IMR-90 (cell line): ENCODE results near the gene SLC5A10. TPM values are rescaled to one million over a fixed set of nuclear protein-coding genes. Genes with fewer than 3 reads are reported as not detected.

Experiments used
- ATAC-seq: fragments of 200-7000 bp; cut with Tn5 transposase; 2 replicates; pipeline ENCODE4 v1.9.1; 2020; ENCODE audit warnings: low read depth, mild to moderate bottlenecking, moderate library complexity
- BruUV-seq: library from RNA; stranded (reverse); fragments of 400-500 nt; replicated peaks from 2 replicates; lab custom pipeline; 2021; lab: Mats Ljungman, UMichigan
- CTCF ChIA-PET: fragments of 300-600 bp; formaldehyde crosslinking; extraction: SDS; loops from one replicate; lab custom pipeline; 2021; ENCODE audit warnings: antibody characterized with exemption; lab: Yijun Ruan, JAX
- POLR2A ChIA-PET: fragments of 300-600 bp; sonication (Branson Sonifier 250); formaldehyde crosslinking; loops from one replicate; lab custom pipeline; 2022; ENCODE audit warnings: antibody characterized with exemption; ENCODE audit not compliant: unreplicated experiment; lab: Charles Lee
- DNase-seq: peaks from one replicate; pipeline ENCODE4 v3.0.0; 2013
- H2AFZ ChIP-seq: replicated peaks from 2 replicates; pipeline ENCODE3; 2013; ENCODE audit warnings: low read length, mild to moderate bottlenecking; ENCODE audit not compliant: poor library complexity
- H2AK5ac ChIP-seq: 2 replicates; pipeline ENCODE4 v1.6.1; 2013; ENCODE audit warnings: low read depth, low read length, inconsistent platforms
- H2AK9ac ChIP-seq: replicated peaks from 2 replicates; pipeline ENCODE3; 2013; ENCODE audit warnings: mild to moderate bottlenecking, low read depth, low read length, moderate library complexity; ENCODE audit not compliant: poor library complexity
- H2BK120ac ChIP-seq: 2 replicates; pipeline ENCODE4 v1.6.1; 2013; ENCODE audit warnings: low read depth, low read length, inconsistent platforms
- H2BK15ac ChIP-seq: 3 replicates; pipeline ENCODE4 v1.6.1; 2013; ENCODE audit warnings: low read depth, low read length, inconsistent platforms
- H2BK20ac ChIP-seq: 2 replicates; pipeline ENCODE4 v1.6.1; 2013; ENCODE audit warnings: low read depth, mild to moderate bottlenecking, inconsistent platforms, low read length, moderate library complexity
- H2BK5ac ChIP-seq: 2 replicates; pipeline ENCODE4 v1.6.1; 2013; ENCODE audit warnings: mild to moderate bottlenecking, low read depth, low read length, inconsistent platforms; ENCODE audit not compliant: poor library complexity, severe bottlenecking
- H3K14ac ChIP-seq: replicated peaks from 2 replicates; pipeline ENCODE4 v1.6.1; 2013; ENCODE audit warnings: low read depth, low read length, inconsistent platforms
- H3K18ac ChIP-seq: 2 replicates; pipeline ENCODE4 v1.6.1; 2013; ENCODE audit warnings: low read depth, low read length, control low read depth
- H3K23ac ChIP-seq: 2 replicates; pipeline ENCODE4 v1.6.1; 2013; ENCODE audit warnings: low read depth, low read length, inconsistent platforms
- H3K27ac ChIP-seq: 2 replicates; pipeline ENCODE4 v1.5.1; 2013; ENCODE audit warnings: mild to moderate bottlenecking, control low read depth, low read length; ENCODE audit not compliant: insufficient read depth
- H3K27me3 ChIP-seq: 2 replicates; pipeline ENCODE4 v1.6.1; 2013; ENCODE audit warnings: low read length; ENCODE audit not compliant: control insufficient read depth, insufficient read depth
- H3K36me3 ChIP-seq: 2 replicates; pipeline ENCODE4 v1.6.1; 2013; ENCODE audit warnings: low read length, mixed read lengths; ENCODE audit not compliant: control insufficient read depth, insufficient read depth
- H3K4ac ChIP-seq: 2 replicates; pipeline ENCODE4 v1.6.1; 2013; ENCODE audit warnings: low read depth, low read length, inconsistent platforms
- H3K4me1 ChIP-seq: 2 replicates; pipeline ENCODE4 v1.6.1; 2013; ENCODE audit warnings: low read length, mixed read lengths; ENCODE audit not compliant: control insufficient read depth, insufficient read depth
- H3K4me2 ChIP-seq: 2 replicates; pipeline ENCODE4 v1.6.1; 2013; ENCODE audit warnings: low read depth, mild to moderate bottlenecking, control low read depth, low read length, moderate library complexity
- H3K4me3 ChIP-seq: 2 replicates; pipeline ENCODE4 v1.5.1; 2013; ENCODE audit warnings: low read depth, mild to moderate bottlenecking, control low read depth, low read length, moderate library complexity; ENCODE audit not compliant: insufficient read depth
- H3K56ac ChIP-seq: 2 replicates; pipeline ENCODE4 v1.6.1; 2013; ENCODE audit warnings: low read length, inconsistent platforms; ENCODE audit not compliant: insufficient read depth; ENCODE audit errors: extremely low read depth
- H3K79me1 ChIP-seq, 2 experiments: 2 replicates each; pipeline ENCODE4 v1.6.1; 2013; ENCODE audit warnings: low read length in 2 of 2, inconsistent platforms in 1 of 2, low read depth in 1 of 2
- H3K9ac ChIP-seq: 2 replicates; pipeline ENCODE4 v1.6.1; 2013; ENCODE audit warnings: low read depth, low read length, control low read depth
- H3K9me1 ChIP-seq: 2 replicates; pipeline ENCODE4 v1.6.1; 2013; ENCODE audit warnings: low read length, inconsistent platforms; ENCODE audit not compliant: insufficient read depth
- H3K9me3 ChIP-seq: 2 replicates; pipeline ENCODE4 v1.6.1; 2013; ENCODE audit warnings: low read length; ENCODE audit not compliant: control insufficient read depth, insufficient read depth
- H4K20me1 ChIP-seq: 2 replicates; pipeline ENCODE4 v1.6.1; 2013; ENCODE audit warnings: low read length, inconsistent platforms; ENCODE audit not compliant: insufficient read depth
- H4K5ac ChIP-seq: 2 replicates; pipeline ENCODE4 v1.6.1; 2013; ENCODE audit warnings: mild to moderate bottlenecking, low read depth, low read length, control low read depth
- H4K8ac ChIP-seq, 2 experiments: 2 replicates each; pipeline ENCODE4 v1.6.1; 2013; ENCODE audit warnings: low read depth in 2 of 2, low read length in 2 of 2, control low read depth in 1 of 2, inconsistent platforms in 1 of 2
- H4K91ac ChIP-seq: 2 replicates; pipeline ENCODE4 v1.6.1; 2013; ENCODE audit warnings: low read depth, low read length, inconsistent platforms; ENCODE audit not compliant: insufficient read depth
- BHLHE40 ChIP-seq: fragments of 150-350 bp; IDR thresholded peaks from 2 replicates; pipeline ENCODE4 v1.6.1; 2016; ENCODE audit warnings: mild to moderate bottlenecking, low read depth, low read length
- CEBPB ChIP-seq: IDR thresholded peaks from 2 replicates; pipeline ENCODE4 v1.6.1; 2012; ENCODE audit warnings: low read depth, low read length, improper control_type of control experiment
- CHD1 ChIP-seq: IDR thresholded peaks from 2 replicates; pipeline ENCODE4 v1.6.1; 2012; ENCODE audit warnings: low read depth, low read length, improper control_type of control experiment
- FOS ChIP-seq: fragments of 150-350 bp; IDR thresholded peaks from 2 replicates; pipeline ENCODE4 v1.6.1; 2016; ENCODE audit warnings: low read depth, low read length
- MAFK ChIP-seq: IDR thresholded peaks from 2 replicates; pipeline ENCODE4 v1.6.1; 2012; ENCODE audit warnings: low read depth, low read length, improper control_type of control experiment
- MAZ ChIP-seq: IDR thresholded peaks from 2 replicates; pipeline ENCODE4 v1.6.1; 2012; ENCODE audit warnings: low read depth, mild to moderate bottlenecking, low read length, improper control_type of control experiment, moderate library complexity, borderline replicate concordance
- MXI1 ChIP-seq: IDR thresholded peaks from 2 replicates; pipeline ENCODE4 v1.6.1; 2012; ENCODE audit warnings: low read depth, mild to moderate bottlenecking, low read length, moderate library complexity, borderline replicate concordance
- NFE2L2 ChIP-seq: fragments of 150-350 bp; IDR thresholded peaks from 2 replicates; pipeline ENCODE4 v1.6.1; 2016; ENCODE audit warnings: low read depth, mild to moderate bottlenecking, low read length
- POLR2A ChIP-seq: IDR thresholded peaks from 2 replicates; pipeline ENCODE4 v1.6.1; 2012; ENCODE audit warnings: mild to moderate bottlenecking, low read depth, low read length
- RAD21 ChIP-seq: IDR thresholded peaks from 2 replicates; pipeline ENCODE4 v1.6.1; 2012; ENCODE audit warnings: low read length, improper control_type of control experiment
- RCOR1 ChIP-seq: IDR thresholded peaks from 2 replicates; pipeline ENCODE4 v1.6.1; 2012; ENCODE audit warnings: mild to moderate bottlenecking, low read length, improper control_type of control experiment; ENCODE audit not compliant: insufficient replicate concordance
- RFX5 ChIP-seq: IDR thresholded peaks from 2 replicates; pipeline ENCODE4 v1.8.0; 2012; ENCODE audit warnings: low read depth, mild to moderate bottlenecking, low read length, moderate library complexity
- SMC3 ChIP-seq: fragments of 150-350 bp; IDR thresholded peaks from 2 replicates; pipeline ENCODE4 v1.6.1; 2016; ENCODE audit warnings: low read depth, mild to moderate bottlenecking, antibody characterized with exemption, low read length, moderate library complexity
- WGBS, 2 experiments: methylation state at CpG; one replicate each; pipeline versions ENCODE4 v1.1.5 to v1.1.7; 2013; ENCODE audit warnings: missing lambda C conversion rate in 2 of 2; ENCODE audit not compliant: insufficient read length in 1 of 2; ENCODE audit errors: extremely low coverage in 2 of 2; 5-methylcytosine and 5-hydroxymethylcytosine counted together
- dilution Hi-C: fragments of 300-500 bp; cut with HindIII; formaldehyde crosslinking; loops from one replicate; pipeline ENCODE4 v1.14.3; 2018; ENCODE audit warnings: low sequenced_read_pairs; ENCODE audit not compliant: unreplicated experiment
- in situ Hi-C: fragments of 300-500 bp; cut with MboI; formaldehyde crosslinking; loops from 3 replicates; pipeline ENCODE4 v1.14.3; 2019; ENCODE audit warnings: low sequenced_read_pairs, inconsistent platforms, mixed read lengths
- intact Hi-C: fragments of 100-400 bp; cut with micrococcal nuclease; formaldehyde crosslinking; loops from 2 replicates; pipeline ENCODE4 v1.10.0; 2022
- polyA plus RNA-seq, 3 experiments: library from polyadenylated mRNA; depleted of rRNA; stranded (reverse); fragments of >200 nt; gene quantifications; 2 replicates each; pipeline ENCODE4 v1.2.3, GENCODE V29; 2012; ENCODE audit warnings: low replicate concordance in 1 of 3
- total RNA-seq: library from RNA; depleted of rRNA; stranded (reverse); fragments of >200 nt; gene quantifications from 2 replicates; pipeline ENCODE4 v1.2.3, GENCODE V29; 2012
- TF ChIP-seq, protein P1 (sequence below): fragments of 150-350 bp; IDR thresholded peaks from 2 replicates; pipeline ENCODE4 v1.6.1; 2016; ENCODE audit warnings: low read depth, mild to moderate bottlenecking, low read length, moderate library complexity, borderline replicate concordance
- TF ChIP-seq, protein P2 (sequence below): conservative IDR thresholded peaks from 2 replicates; pipeline ENCODE4 v1.5.1; 2012; ENCODE audit warnings: mild to moderate bottlenecking, low read depth, low read length, improper control_type of control experiment
- TF ChIP-seq, protein P3 (sequence below): fragments of 150-350 bp; IDR thresholded peaks from 2 replicates; pipeline ENCODE4 v1.6.1; 2017; ENCODE audit warnings: mild to moderate bottlenecking, antibody characterized with exemption, low read length, low read depth

SLC5A10 gene
- total and polyA plus RNA-seq, 2 of the 4 experiments (the other 2 are of a cell fraction), result not detected

DNA sequence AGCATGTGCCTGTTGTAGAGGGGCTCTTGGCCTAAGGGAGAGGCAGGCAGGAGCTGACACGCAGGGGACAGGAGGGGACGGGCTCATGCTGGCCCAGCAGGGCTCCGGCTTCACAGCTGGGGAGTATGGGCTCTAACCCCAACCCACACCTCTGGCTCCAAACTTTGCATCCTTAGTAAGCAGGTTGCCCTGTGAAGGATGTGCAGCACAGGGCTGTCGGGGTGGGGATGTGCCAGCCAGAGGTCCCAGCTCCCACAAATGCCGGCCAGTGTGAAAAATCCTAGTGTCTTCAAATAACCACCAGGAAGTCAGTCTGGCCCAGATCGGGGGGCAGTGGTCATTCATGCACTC lies 66.6 kb downstream of the SLC5A10 start:
- POLR2A ChIA-PET, result no interaction called here
- H2BK120ac ChIP-seq, result no peak overlapping the region
- no peak overlapping the region for H3K4me3 ChIP-seq
- no peak overlapping the region for H3K27ac ChIP-seq
- H2BK5ac ChIP-seq, result no peak overlapping the region
- H4K8ac ChIP-seq, result no peak overlapping the region
- no peaks in the 10 kb centered on the region for H3K4me1 ChIP-seq
- WGBS, 2 experiments, result 100% methylated on average over 1 of the region's 6 CpGs; no CpG with 5 or more reads in 1 of the 2 experiments
- H3K27me3 ChIP-seq, result no peaks in the 10 kb centered on the region; the same call in 1 of the 2 replicates
- no peaks in the 10 kb centered on the region for H3K79me1 ChIP-seq
- no peak overlapping the region for H2BK15ac ChIP-seq
- no peak overlapping the region for H4K91ac ChIP-seq
- H3K9me3 ChIP-seq, result no peaks in the 10 kb centered on the region
- TF ChIP-seq CEBPB (no peak), RFX5 (no peak), FOS (no peak), MXI1 (no peak), SMC3 (no peak), BHLHE40 (no peak), POLR2A (no peak), NFE2L2 (no peak), MAFK (no peak), CHD1 (no peak), RAD21 (no peak), RCOR1 (no peak), MAZ (no peak)
- TF ChIP-seq, protein P1, sequence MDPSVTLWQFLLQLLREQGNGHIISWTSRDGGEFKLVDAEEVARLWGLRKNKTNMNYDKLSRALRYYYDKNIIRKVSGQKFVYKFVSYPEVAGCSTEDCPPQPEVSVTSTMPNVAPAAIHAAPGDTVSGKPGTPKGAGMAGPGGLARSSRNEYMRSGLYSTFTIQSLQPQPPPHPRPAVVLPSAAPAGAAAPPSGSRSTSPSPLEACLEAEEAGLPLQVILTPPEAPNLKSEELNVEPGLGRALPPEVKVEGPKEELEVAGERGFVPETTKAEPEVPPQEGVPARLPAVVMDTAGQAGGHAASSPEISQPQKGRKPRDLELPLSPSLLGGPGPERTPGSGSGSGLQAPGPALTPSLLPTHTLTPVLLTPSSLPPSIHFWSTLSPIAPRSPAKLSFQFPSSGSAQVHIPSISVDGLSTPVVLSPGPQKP, result no peak
- TF ChIP-seq, protein P2, sequence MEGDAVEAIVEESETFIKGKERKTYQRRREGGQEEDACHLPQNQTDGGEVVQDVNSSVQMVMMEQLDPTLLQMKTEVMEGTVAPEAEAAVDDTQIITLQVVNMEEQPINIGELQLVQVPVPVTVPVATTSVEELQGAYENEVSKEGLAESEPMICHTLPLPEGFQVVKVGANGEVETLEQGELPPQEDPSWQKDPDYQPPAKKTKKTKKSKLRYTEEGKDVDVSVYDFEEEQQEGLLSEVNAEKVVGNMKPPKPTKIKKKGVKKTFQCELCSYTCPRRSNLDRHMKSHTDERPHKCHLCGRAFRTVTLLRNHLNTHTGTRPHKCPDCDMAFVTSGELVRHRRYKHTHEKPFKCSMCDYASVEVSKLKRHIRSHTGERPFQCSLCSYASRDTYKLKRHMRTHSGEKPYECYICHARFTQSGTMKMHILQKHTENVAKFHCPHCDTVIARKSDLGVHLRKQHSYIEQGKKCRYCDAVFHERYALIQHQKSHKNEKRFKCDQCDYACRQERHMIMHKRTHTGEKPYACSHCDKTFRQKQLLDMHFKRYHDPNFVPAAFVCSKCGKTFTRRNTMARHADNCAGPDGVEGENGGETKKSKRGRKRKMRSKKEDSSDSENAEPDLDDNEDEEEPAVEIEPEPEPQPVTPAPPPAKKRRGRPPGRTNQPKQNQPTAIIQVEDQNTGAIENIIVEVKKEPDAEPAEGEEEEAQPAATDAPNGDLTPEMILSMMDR, result no peak
- TF ChIP-seq, protein P3, sequence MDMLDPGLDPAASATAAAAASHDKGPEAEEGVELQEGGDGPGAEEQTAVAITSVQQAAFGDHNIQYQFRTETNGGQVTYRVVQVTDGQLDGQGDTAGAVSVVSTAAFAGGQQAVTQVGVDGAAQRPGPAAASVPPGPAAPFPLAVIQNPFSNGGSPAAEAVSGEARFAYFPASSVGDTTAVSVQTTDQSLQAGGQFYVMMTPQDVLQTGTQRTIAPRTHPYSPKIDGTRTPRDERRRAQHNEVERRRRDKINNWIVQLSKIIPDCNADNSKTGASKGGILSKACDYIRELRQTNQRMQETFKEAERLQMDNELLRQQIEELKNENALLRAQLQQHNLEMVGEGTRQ, result no peak
- no peak overlapping the region for H3K4me2 ChIP-seq
- ATAC-seq (no peak), DNase-seq (no peak)
- H2AK9ac ChIP-seq, result no peak overlapping the region
- no TSS peak for BruUV-seq
- H2BK20ac ChIP-seq, result no peak overlapping the region
- H3K36me3 ChIP-seq, result no peaks in the 10 kb centered on the region
- H3K56ac ChIP-seq, result no peak overlapping the region
- in situ Hi-C loops (no loop called here), dilution Hi-C loops (no loop called here), intact Hi-C loops (no loop called here)
- no peak overlapping the region; the same call in 1 of the 2 replicates for H3K23ac ChIP-seq
- no peak overlapping the region for H2AFZ ChIP-seq
- no peak overlapping the region for H3K14ac ChIP-seq
- no peak overlapping the region for H3K18ac ChIP-seq
- no peaks in the 10 kb centered on the region; the same call in 1 of the 2 replicates for H3K9me1 ChIP-seq
- no peaks in the 10 kb centered on the region for H4K20me1 ChIP-seq
- H2AK5ac ChIP-seq, result no peak overlapping the region
- CTCF ChIA-PET, result no interaction called here
- no peak overlapping the region for H3K9ac ChIP-seq
- H4K5ac ChIP-seq, result no peak overlapping the region
- H3K4ac ChIP-seq, result no peak overlapping the region
